ENCODE data around the gene WDR5.
"Not testable (repeated sequence)": the region's sequence is repeated elsewhere in the genome, so short reads cannot be mapped to it uniquely, and the experiment has no call there.

The WDR5 gene

GRCh38 chr9:134135343-134136117, at the start of gene WDR5:
TSS of gene WDR5 (plus strand) at chr9:134136082. CDS start at chr9:134139878, 3,796 bp downstream.
- no peak for TF ChIP-seq JUND (IDR thresholded peaks at IDR 0.05; ENCODE audit: low read depth)
- in situ Hi-C loops (cut with HindIII; ENCODE audit: low pct_unique_long_range_greater_than_20kb, low sequenced_read_pairs): no loop called here
- peak; percentile 97 for DNase-seq (ENCODE audit: low read depth in 1 of 2, low spot score in 1 of 2)

GRCh38 chr9:134088063-134088725, 47.7 kb upstream of the WDR5 start:
- in situ Hi-C loops (cut with HindIII; ENCODE audit: low pct_unique_long_range_greater_than_20kb, low sequenced_read_pairs): no loop called here
- no peak for DNase-seq (ENCODE audit: low read depth in 1 of 2, low spot score in 1 of 2)
- no peak for TF ChIP-seq JUND (IDR thresholded peaks at IDR 0.05; ENCODE audit: low read depth)

- no peak for TF ChIP-seq JUND (IDR thresholded peaks at IDR 0.05; ENCODE audit: low read depth)
- in situ Hi-C loops (cut with HindIII; ENCODE audit: low pct_unique_long_range_greater_than_20kb, low sequenced_read_pairs): no loop called here
- peak in 1 of 2 experiments; percentile 72 for DNase-seq (ENCODE audit: low read depth in 1 of 2, low spot score in 1 of 2)
Measured at GRCh38 chr9:134089972-134090371, 45.9 kb upstream of the WDR5 start.

GRCh38 chr9:134099123-134099761, 36.6 kb upstream of the WDR5 start:
- no peak for TF ChIP-seq JUND (IDR thresholded peaks at IDR 0.05; ENCODE audit: low read depth)
- in situ Hi-C loops (cut with HindIII; ENCODE audit: low pct_unique_long_range_greater_than_20kb, low sequenced_read_pairs): no loop called here
- peak; percentile 83 to 86 for DNase-seq (ENCODE audit: low read depth in 1 of 2, low spot score in 1 of 2)

GRCh38 chr9:134100040-134100439, 35.8 kb upstream of the WDR5 start:
- DNase-seq (ENCODE audit: low read depth in 1 of 2, low spot score in 1 of 2): no peak
- in situ Hi-C loops (cut with HindIII; ENCODE audit: low pct_unique_long_range_greater_than_20kb, low sequenced_read_pairs): no loop called here
- TF ChIP-seq JUND (IDR thresholded peaks at IDR 0.05; ENCODE audit: low read depth): no peak

- in situ Hi-C loops (cut with HindIII; ENCODE audit: low pct_unique_long_range_greater_than_20kb, low sequenced_read_pairs); DNase-seq (ENCODE audit: low read depth in 1 of 2, low spot score in 1 of 2): not testable (repeated sequence)
Measured at GRCh38 chr9:134101133-134101532, 34.7 kb upstream of the WDR5 start.

GRCh38 chr9:134101623-134102149, 34.2 kb upstream of the WDR5 start:
- TF ChIP-seq JUND (IDR thresholded peaks at IDR 0.05; ENCODE audit: low read depth): no peak
- peak in 1 of 2 experiments; percentile 36 for DNase-seq (ENCODE audit: low read depth in 1 of 2, low spot score in 1 of 2)
- in situ Hi-C loops (cut with HindIII; ENCODE audit: low pct_unique_long_range_greater_than_20kb, low sequenced_read_pairs): no loop called here

GRCh38 chr9:134103391-134103998, 32.4 kb upstream of the WDR5 start:
- DNase-seq (ENCODE audit: low read depth in 1 of 2, low spot score in 1 of 2): no peak
- TF ChIP-seq JUND (IDR thresholded peaks at IDR 0.05; ENCODE audit: low read depth): no peak
- in situ Hi-C loops (cut with HindIII; ENCODE audit: low pct_unique_long_range_greater_than_20kb, low sequenced_read_pairs): no loop called here

- in situ Hi-C loops (cut with HindIII; ENCODE audit: low pct_unique_long_range_greater_than_20kb, low sequenced_read_pairs): no loop called here
Measured at GRCh38 chr9:134111064-134111463, 24.8 kb upstream of the WDR5 start.

GRCh38 chr9:134112561-134112960, 23.3 kb upstream of the WDR5 start:
- DNase-seq (ENCODE audit: low read depth in 1 of 2, low spot score in 1 of 2): no peak
- in situ Hi-C loops (cut with HindIII; ENCODE audit: low pct_unique_long_range_greater_than_20kb, low sequenced_read_pairs): no loop called here
- no peak for TF ChIP-seq JUND (IDR thresholded peaks at IDR 0.05; ENCODE audit: low read depth)

More at GRCh38 chr9:134111064-134111463, 24.8 kb upstream of the WDR5 start:
- no peak for DNase-seq (ENCODE audit: low read depth in 1 of 2, low spot score in 1 of 2)
- TF ChIP-seq JUND (IDR thresholded peaks at IDR 0.05; ENCODE audit: low read depth): no peak

GRCh38 chr9:134118972-134119371, 16.9 kb upstream of the WDR5 start:
- in situ Hi-C loops (cut with HindIII; ENCODE audit: low pct_unique_long_range_greater_than_20kb, low sequenced_read_pairs): not testable (repeated sequence)

GRCh38 chr9:134123764-134124128, 12.1 kb upstream of the WDR5 start:
- no peak for TF ChIP-seq JUND (IDR thresholded peaks at IDR 0.05; ENCODE audit: low read depth)
- no peak for DNase-seq (ENCODE audit: low read depth in 1 of 2, low spot score in 1 of 2)
- in situ Hi-C loops (cut with HindIII; ENCODE audit: low pct_unique_long_range_greater_than_20kb, low sequenced_read_pairs): no loop called here

More at GRCh38 chr9:134118972-134119371, 16.9 kb upstream of the WDR5 start:
- DNase-seq (ENCODE audit: low read depth in 1 of 2, low spot score in 1 of 2): not testable (repeated sequence)
